CD4-positive, alpha-beta T cell treated with Interferon alpha-2 for 1 hour (primary cell): ENCODE data around the gene NRP1.
A peak's percentile ranks its signal among the peaks of the same experiment; 100 is the strongest.
"Not testable (repeated sequence)": the region's sequence is repeated elsewhere in the genome, so short reads cannot be mapped to it uniquely, and the experiment has no call there.

ENCODE experiments used
- DNase-seq, 2 donors: peaks; one replicate each; pipeline ENCODE4 v3.0.0-alpha.2; 2020 to 2022

The NRP1 gene

GRCh38 chr10:33234831-33235237 is 99.6 kb downstream of the NRP1 start:
- no peak for DNase-seq

- no peak for DNase-seq
Observed at GRCh38 chr10:33233635-33234034, 100.8 kb downstream of the NRP1 start.

GRCh38 chr10:33233221-33233620 is 101.2 kb downstream of the NRP1 start:
- DNase-seq = no peak

- no peak for DNase-seq
Observed at GRCh38 chr10:33231621-33232350, 102.7 kb downstream of the NRP1 start.

GRCh38 chr10:33229949-33230267 is 104.6 kb downstream of the NRP1 start:
- DNase-seq = no peak

- DNase-seq = no peak
Observed at GRCh38 chr10:33229252-33229948, 105.1 kb downstream of the NRP1 start.

GRCh38 chr10:33228426-33228825 is 106.0 kb downstream of the NRP1 start:
- DNase-seq = no peak

GRCh38 chr10:33227489-33227888 is 107.0 kb downstream of the NRP1 start:
- no peak for DNase-seq

GRCh38 chr10:33224251-33224965 is 110.1 kb downstream of the NRP1 start:
- no peak for DNase-seq

GRCh38 chr10:33223326-33224000 is 111.0 kb downstream of the NRP1 start:
- DNase-seq = no peak

- not testable (repeated sequence) for DNase-seq
Observed at GRCh38 chr10:33222304-33222703, 112.2 kb downstream of the NRP1 start.

GRCh38 chr10:33217854-33218253 is 116.6 kb downstream of the NRP1 start:
- no peak for DNase-seq

- no peak for DNase-seq
Observed at GRCh38 chr10:33216661-33217427, 117.6 kb downstream of the NRP1 start.

- no peak for DNase-seq
Observed at GRCh38 chr10:33215635-33216034, 118.8 kb downstream of the NRP1 start.

GRCh38 chr10:33215154-33215553 is 119.3 kb downstream of the NRP1 start:
- no peak for DNase-seq

GRCh38 chr10:33214174-33214573 is 120.3 kb downstream of the NRP1 start:
- peak in 1 of 2 donors; percentile 5 for DNase-seq

- no peak for DNase-seq
Observed at GRCh38 chr10:33212061-33212748, 122.3 kb downstream of the NRP1 start.

GRCh38 chr10:33211106-33211878 is 123.2 kb downstream of the NRP1 start:
- peak in 1 of 2 donors; percentile 26 for DNase-seq

GRCh38 chr10:33209802-33210201 is 124.7 kb downstream of the NRP1 start:
- DNase-seq = no peak

- DNase-seq = no peak
Observed at GRCh38 chr10:33208166-33208565, 126.3 kb downstream of the NRP1 start.

- DNase-seq = no peak
Observed at GRCh38 chr10:33204031-33204430, 130.4 kb downstream of the NRP1 start.
